ENCODE measurements around the gene FBP2. TPM values are rescaled to one million over a fixed set of nuclear protein-coding genes. Genes with fewer than 3 reads are reported as not detected.

The FBP2 gene
- total and polyA plus RNA-seq, 11 donors, result 0.30 TPM; not detected in 10

- TF ChIP-seq CTCF (IDR thresholded peaks at IDR 0.05) (no peak), POLR2A (IDR thresholded peaks at IDR 0.05) (no peak)
- no peaks in the 10 kb centered on the region for H3K4me1 ChIP-seq
- 65 to 71% (median 69%) methylated on average over 5 of the region's 5 CpGs for WGBS, 4 donors
- intact Hi-C loops (cut with DNase I), result no loop called here
- DNase-seq (no peak), ATAC-seq (no peak)
- H3K9me3 ChIP-seq, result no peaks in the 10 kb centered on the region
- no peak overlapping the region for H3K27ac ChIP-seq
- no peaks in the 10 kb centered on the region for H3K36me3 ChIP-seq
- no peak overlapping the region for H3K4me3 ChIP-seq
- no peaks in the 10 kb centered on the region for H3K27me3 ChIP-seq
These were observed 37.2 kb upstream of the FBP2 start for GRCh38 chr9:94630833-94631232.

- no peak for TF ChIP-seq CTCF (IDR thresholded peaks at IDR 0.05)
- intact Hi-C loops (cut with DNase I), result no loop called here
- DNase-seq (no peak), ATAC-seq (no peak)
- Histone ChIP-seq H3K36me3 (no peaks in the 10 kb centered on the region), H3K4me1 (no peaks in the 10 kb centered on the region), H3K4me3 (no peak overlapping the region), H3K27me3 (no peaks in the 10 kb centered on the region), H3K9me3 (no peaks in the 10 kb centered on the region), H3K27ac (no peak overlapping the region)
- 82 to 91% (median 89%) methylated on average over 3 of the region's 3 CpGs for WGBS, 4 donors
These were observed 36.7 kb upstream of the FBP2 start for GRCh38 chr9:94630281-94630680.

GRCh38 chr9:94627287-94627686 lies 33.7 kb upstream of the FBP2 start:
- ATAC-seq (no peak), DNase-seq (no peak)
- Histone ChIP-seq H3K36me3 (no peaks in the 10 kb centered on the region), H3K4me3 (no peak overlapping the region), H3K27ac (no peak overlapping the region), H3K9me3 (no peaks in the 10 kb centered on the region), H3K4me1 (no peaks in the 10 kb centered on the region), H3K27me3 (no peaks in the 10 kb centered on the region)
- WGBS, 4 donors, result 87 to 97% (median 88%) methylated on average over 6 of the region's 6 CpGs
- TF ChIP-seq POLR2A (IDR thresholded peaks at IDR 0.05) (no peak), CTCF (IDR thresholded peaks at IDR 0.05) (no peak)
- intact Hi-C loops (cut with DNase I), result no loop called here

- 56 to 72% (median 66%) methylated on average over 12 of the region's 12 CpGs for WGBS, 4 donors
- ATAC-seq, result no peak
- H3K27me3 ChIP-seq, result no peaks in the 10 kb centered on the region
These were observed 32.2 kb upstream of the FBP2 start for GRCh38 chr9:94625835-94626234.

More at GRCh38 chr9:94625835-94626234, 32.2 kb upstream of the FBP2 start:
- intact Hi-C loops (cut with DNase I), result no loop called here
- Histone ChIP-seq H3K27ac (no peak overlapping the region), H3K4me1 (no peaks in the 10 kb centered on the region), H3K36me3 (no peaks in the 10 kb centered on the region), H3K9me3 (no peaks in the 10 kb centered on the region), H3K4me3 (no peak overlapping the region)
- TF ChIP-seq POLR2A (IDR thresholded peaks at IDR 0.05), result no peak
- TF ChIP-seq CTCF (IDR thresholded peaks at IDR 0.05), result no peak
- DNase-seq, result no peak
